ENCODE measurements around the gene MLYCD.

MLYCD gene

DNA sequence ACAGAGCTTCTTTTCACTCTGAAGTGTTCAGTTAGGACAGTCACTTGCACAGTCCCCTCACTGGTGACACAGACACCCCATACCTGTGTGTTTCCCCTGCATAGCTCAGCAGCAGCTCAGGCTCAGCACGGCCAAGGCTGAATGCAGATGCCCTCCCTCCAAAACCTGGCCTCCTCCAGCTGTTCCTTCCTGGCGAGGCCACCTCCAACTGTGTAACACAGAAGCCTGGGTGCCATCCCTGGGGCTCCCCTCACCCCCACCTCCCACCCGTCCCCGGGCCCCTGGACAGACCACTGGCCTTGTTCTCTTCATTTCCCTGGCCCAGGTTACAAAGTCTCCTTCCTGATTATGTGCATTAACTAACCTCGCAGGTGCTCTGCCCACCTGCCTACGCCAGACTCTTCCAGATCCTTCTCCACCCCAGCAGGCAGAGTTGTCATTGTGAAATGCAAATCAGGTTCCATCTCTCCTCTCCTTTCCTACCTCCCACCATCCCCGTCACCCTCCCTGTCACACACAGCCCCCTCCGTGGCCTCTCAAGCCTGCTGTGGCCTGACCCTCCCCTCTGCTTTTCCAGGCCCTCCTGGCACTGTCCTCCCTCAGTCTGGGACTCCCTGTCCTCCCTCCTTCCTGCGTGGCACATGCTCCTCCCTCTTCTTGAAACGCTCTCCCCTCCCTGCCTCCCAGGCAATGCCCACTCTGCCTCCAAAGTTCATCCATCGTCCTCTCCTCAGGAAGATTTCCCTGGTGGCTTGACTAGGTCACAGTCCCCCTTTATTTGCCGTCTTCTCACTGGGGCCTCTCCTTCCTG lies 26.4 kb downstream of the MLYCD start:
- FAIRE-seq (no peak), DNase-seq (ENCODE audit: low spot score) (no peak)

- no peak for FAIRE-seq
- no peak for DNase-seq (ENCODE audit: low spot score)
Measured at GRCh38 chr16:83925957-83926725, 27.2 kb downstream of the MLYCD start.

DNA sequence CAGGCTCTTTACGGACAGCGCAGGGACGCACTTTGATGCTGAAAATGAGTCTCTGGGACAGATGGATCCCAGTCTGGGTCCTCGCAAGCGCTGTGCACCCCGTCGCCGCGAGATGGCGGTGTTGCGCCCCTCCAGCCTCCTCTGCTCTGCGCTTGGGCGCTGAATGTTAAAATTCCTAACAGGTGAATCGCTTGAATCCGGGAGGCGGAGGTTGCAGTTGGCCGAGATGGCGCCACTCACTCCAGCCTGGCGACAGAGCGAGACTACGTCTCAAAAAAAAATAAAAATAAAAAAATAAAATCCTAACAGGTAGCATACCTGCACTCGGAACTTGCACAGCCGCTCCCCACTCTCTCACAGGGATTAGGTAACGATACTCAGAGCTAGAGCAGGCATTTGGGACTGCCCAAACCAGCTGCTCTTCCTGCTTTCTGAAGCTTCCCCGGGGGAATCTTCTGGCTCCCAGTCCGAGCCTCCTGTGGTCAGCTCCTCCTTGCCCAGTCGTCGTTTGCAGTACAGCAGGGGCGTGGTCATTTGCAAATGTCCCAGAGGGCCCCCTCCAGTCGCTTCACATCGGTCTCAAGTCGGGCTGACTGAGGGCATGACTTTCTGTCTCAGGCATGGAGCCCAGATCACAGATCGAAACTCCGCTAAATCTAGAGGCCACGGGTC lies 27.9 kb downstream of the MLYCD start:
- FAIRE-seq (peak; percentile 84), DNase-seq (ENCODE audit: low spot score) (peak; percentile 73)

GRCh38 chr16:83928341-83929055 lies 29.6 kb downstream of the MLYCD start:
- peak; percentile 22 for DNase-seq (ENCODE audit: low spot score)
- no peak for FAIRE-seq

- FAIRE-seq (no peak), DNase-seq (ENCODE audit: low spot score) (no peak)
Measured at GRCh38 chr16:83929811-83930555, 31.1 kb downstream of the MLYCD start.

- no peak for FAIRE-seq
- no peak for DNase-seq (ENCODE audit: low spot score)
Measured at GRCh38 chr16:83930730-83931500, 32.0 kb downstream of the MLYCD start.

GRCh38 chr16:83931556-83931955 lies 32.6 kb downstream of the MLYCD start:
- no peak for DNase-seq (ENCODE audit: low spot score)
- FAIRE-seq = no peak

- no peak for DNase-seq (ENCODE audit: low spot score)
- FAIRE-seq = no peak
Measured at GRCh38 chr16:83932304-83932703, 33.4 kb downstream of the MLYCD start.

- no peak for DNase-seq (ENCODE audit: low spot score)
- no peak for FAIRE-seq
Measured at GRCh38 chr16:83932955-83933673, 34.2 kb downstream of the MLYCD start.

DNA sequence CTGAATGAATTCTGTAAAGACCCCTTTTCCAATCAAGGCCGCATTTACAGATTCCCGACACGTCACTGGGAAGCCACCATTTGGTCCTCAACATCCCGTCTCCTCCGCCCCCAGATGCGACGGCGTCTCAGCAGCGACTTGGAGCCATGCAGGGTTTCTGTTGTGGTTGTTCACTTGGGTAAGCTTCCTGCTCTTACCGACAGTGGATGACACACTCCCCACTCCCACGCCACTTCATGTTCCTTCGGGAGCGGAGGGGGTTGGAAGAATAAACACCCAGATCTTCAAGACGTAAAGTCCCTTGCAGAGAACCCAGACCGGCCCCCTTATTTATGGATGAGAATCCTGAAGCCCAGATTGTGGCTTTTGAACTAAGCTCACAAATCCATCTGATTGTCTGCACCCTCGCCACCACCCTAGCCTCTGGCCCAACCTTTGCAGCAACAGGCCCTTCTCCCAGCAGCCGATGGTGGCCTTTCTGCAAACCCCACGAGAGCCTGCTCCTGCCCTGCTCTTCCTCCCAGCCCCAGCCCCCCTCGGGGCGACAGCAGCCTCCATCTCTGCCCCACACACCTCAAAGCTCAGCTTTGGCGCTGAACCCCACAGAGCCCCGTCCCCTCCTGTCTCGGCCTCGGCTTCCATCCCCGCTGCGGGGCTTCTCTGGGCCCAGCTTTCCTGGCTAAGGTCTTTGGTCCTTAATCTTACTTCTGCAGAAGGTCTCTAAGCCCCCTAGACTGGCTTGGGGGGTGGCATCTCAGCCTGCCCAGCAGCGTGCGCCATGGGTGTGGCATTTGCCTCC lies 35.2 kb downstream of the MLYCD start:
- FAIRE-seq (no peak), DNase-seq (ENCODE audit: low spot score) (no peak)

GRCh38 chr16:83934684-83934977 lies 35.7 kb downstream of the MLYCD start:
- DNase-seq (ENCODE audit: low spot score) (no peak), FAIRE-seq (no peak)

- no peak for FAIRE-seq
- DNase-seq (ENCODE audit: low spot score) = no peak
Measured at GRCh38 chr16:83935005-83935857, 36.3 kb downstream of the MLYCD start.

GRCh38 chr16:83935858-83936255 lies 36.9 kb downstream of the MLYCD start:
- FAIRE-seq = no peak
- no peak for DNase-seq (ENCODE audit: low spot score)

DNA sequence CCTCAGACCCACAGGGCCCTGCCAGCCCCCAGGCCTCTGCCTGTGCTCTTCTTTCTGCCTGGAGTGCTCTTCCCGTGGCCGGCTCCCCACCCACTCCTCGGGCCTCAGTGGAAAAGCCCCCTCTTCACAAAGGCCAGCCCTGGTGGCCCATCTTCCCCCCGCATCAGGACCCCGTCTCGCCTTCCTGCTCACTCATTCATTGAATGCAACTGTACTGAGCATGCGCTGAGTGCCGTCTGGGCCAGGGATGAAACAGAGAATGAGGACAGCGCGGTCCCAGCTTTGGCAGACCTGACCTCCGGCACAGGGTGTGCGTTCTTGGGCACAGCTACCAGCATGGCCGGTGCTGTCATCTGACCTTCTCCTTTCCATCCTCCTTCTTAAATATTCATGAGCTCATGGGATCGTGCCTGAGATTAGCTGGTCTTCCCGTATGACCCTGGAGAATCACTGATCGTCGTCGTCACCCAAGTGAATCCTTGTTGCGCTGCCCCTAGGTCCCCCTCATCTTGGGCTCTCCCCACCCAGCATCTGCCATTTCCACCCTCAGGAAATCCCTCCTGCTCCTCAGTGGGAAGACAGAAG lies 37.8 kb downstream of the MLYCD start:
- FAIRE-seq (no peak), DNase-seq (ENCODE audit: low spot score) (no peak)

GRCh38 chr16:83937267-83937666 lies 38.4 kb downstream of the MLYCD start:
- DNase-seq (ENCODE audit: low spot score) = no peak
- no peak for FAIRE-seq

GRCh38 chr16:83937922-83938885 lies 39.3 kb downstream of the MLYCD start:
- FAIRE-seq = no peak
- DNase-seq (ENCODE audit: low spot score) = no peak

All from RCC 7860 (cell line).